SK-N-SH treated with all-trans-retinoic acid at 6 μM for 48 hours (cell line): ENCODE data around the gene IFNK.

Source experiments
- ATAC-seq: fragments of 200-7000 bp; cut with Tn5 transposase; 3 replicates; pipeline ENCODE4 v1.9.1; 2020; ENCODE audit warnings: mild to moderate bottlenecking, moderate library complexity
- ARNTL ChIP-seq: fragments of 450-650 bp; formaldehyde crosslinking; IDR thresholded peaks from 2 replicates; pipeline ENCODE4 v1.5.0; 2020; ENCODE audit warnings: low read depth, mild to moderate bottlenecking, moderate library complexity, borderline replicate concordance
- BACH2 ChIP-seq: fragments of 250-450 bp; sonication (Bioruptor Pico); IDR thresholded peaks from 2 replicates; pipeline ENCODE4 v1.9.0; 2021; ENCODE audit warnings: mild to moderate bottlenecking, borderline replicate concordance
- CSDC2 ChIP-seq: fragments of 250-450 bp; sonication (Bioruptor Pico); IDR thresholded peaks from 2 replicates; pipeline ENCODE4 v1.5.0; 2020; ENCODE audit warnings: mild to moderate bottlenecking, moderate library complexity
- ESRRG ChIP-seq: fragments of 250-450 bp; sonication (Bioruptor Pico); IDR thresholded peaks from 2 replicates; pipeline ENCODE4 v1.6.1; 2021; ENCODE audit warnings: mild to moderate bottlenecking
- GLIS3 ChIP-seq: fragments of 250-450 bp; sonication (Bioruptor Pico); IDR thresholded peaks from 2 replicates; pipeline ENCODE4 v1.5.0; 2020; ENCODE audit warnings: mild to moderate bottlenecking, moderate library complexity
- ISL1 ChIP-seq: fragments of 250-450 bp; sonication (Bioruptor Pico); IDR thresholded peaks from 2 replicates; pipeline ENCODE4 v2.1.2; 2022; ENCODE audit warnings: mild to moderate bottlenecking, moderate library complexity
- OSR1 ChIP-seq: fragments of 250-450 bp; sonication (Bioruptor Pico); IDR thresholded peaks from 2 replicates; pipeline ENCODE4 v1.8.0; 2022; ENCODE audit warnings: moderate library complexity, mild to moderate bottlenecking, inconsistent platforms
- PPARA ChIP-seq: fragments of 250-450 bp; sonication (Bioruptor Pico); IDR thresholded peaks from 2 replicates; pipeline ENCODE4 v1.5.0; 2020; ENCODE audit warnings: mild to moderate bottlenecking, borderline replicate concordance
- RARB ChIP-seq: fragments of 250-450 bp; sonication (Bioruptor Pico); IDR thresholded peaks from 2 replicates; pipeline ENCODE4 v1.8.0; 2021; ENCODE audit warnings: mild to moderate bottlenecking, moderate library complexity
- SNAI2 ChIP-seq: fragments of 250-450 bp; sonication (Bioruptor Pico); IDR thresholded peaks from 2 replicates; pipeline ENCODE4 v1.5.0; 2020; ENCODE audit warnings: mild to moderate bottlenecking, moderate library complexity
- TCF4 ChIP-seq: fragments of 250-450 bp; sonication (Bioruptor Pico); IDR thresholded peaks from 2 replicates; pipeline ENCODE4 v1.8.0; 2021; ENCODE audit warnings: mild to moderate bottlenecking, moderate library complexity, borderline replicate concordance
- TOX ChIP-seq: fragments of 250-450 bp; sonication (Bioruptor Pico); IDR thresholded peaks from 2 replicates; pipeline ENCODE4 v1.8.0; 2021; ENCODE audit warnings: mild to moderate bottlenecking, moderate library complexity, borderline replicate concordance
- ZC3H10 ChIP-seq: fragments of 250-450 bp; sonication (Bioruptor Pico); IDR thresholded peaks from 2 replicates; pipeline ENCODE4 v1.5.1; 2021; ENCODE audit warnings: mild to moderate bottlenecking, moderate library complexity
- ZFP3 ChIP-seq: fragments of 250-450 bp; sonication (Bioruptor Pico); IDR thresholded peaks from 2 replicates; pipeline ENCODE4 v1.5.0; 2020; ENCODE audit warnings: mild to moderate bottlenecking, moderate library complexity
- ZFP30 ChIP-seq: fragments of 450-650 bp; formaldehyde crosslinking; IDR thresholded peaks from 2 replicates; pipeline ENCODE4 v1.5.0; 2022; ENCODE audit warnings: mild to moderate bottlenecking, moderate library complexity
- ZNF565 ChIP-seq: fragments of 450-650 bp; formaldehyde crosslinking; conservative IDR thresholded peaks from 2 replicates; pipeline ENCODE4 v1.5.0; 2020; ENCODE audit warnings: low read depth, mild to moderate bottlenecking, moderate library complexity
- ZNF70 ChIP-seq: fragments of 450-650 bp; formaldehyde crosslinking; IDR thresholded peaks from 2 replicates; pipeline ENCODE4 v1.5.0; 2020; ENCODE audit warnings: mild to moderate bottlenecking, moderate library complexity
- ZNF8 ChIP-seq: fragments of 450-650 bp; formaldehyde crosslinking; IDR thresholded peaks from 2 replicates; pipeline ENCODE4 v1.5.0; 2020; ENCODE audit warnings: mild to moderate bottlenecking, moderate library complexity
- TF ChIP-seq, protein P1 (sequence below): fragments of 250-450 bp; sonication (Bioruptor Pico); IDR thresholded peaks from 2 replicates; pipeline ENCODE4 v1.5.1; 2020; ENCODE audit warnings: low read depth, mild to moderate bottlenecking, moderate library complexity
- TF ChIP-seq, protein P2 (sequence below): fragments of 250-450 bp; sonication (Bioruptor Pico); IDR thresholded peaks from 2 replicates; pipeline ENCODE4 v1.8.0; 2021; ENCODE audit warnings: low read depth, mild to moderate bottlenecking, moderate library complexity, borderline replicate concordance
- TF ChIP-seq, protein P3 (sequence below): fragments of 250-450 bp; sonication (Bioruptor Pico); IDR thresholded peaks from 2 replicates; pipeline ENCODE4 v1.5.1; 2021; ENCODE audit warnings: mild to moderate bottlenecking, moderate library complexity
- TF ChIP-seq, protein P4 (sequence below): fragments of 250-450 bp; sonication (Bioruptor Pico); IDR thresholded peaks from 2 replicates; pipeline ENCODE4 v1.8.0; 2020; ENCODE audit warnings: mild to moderate bottlenecking, moderate library complexity, borderline replicate concordance

IFNK gene

DNA sequence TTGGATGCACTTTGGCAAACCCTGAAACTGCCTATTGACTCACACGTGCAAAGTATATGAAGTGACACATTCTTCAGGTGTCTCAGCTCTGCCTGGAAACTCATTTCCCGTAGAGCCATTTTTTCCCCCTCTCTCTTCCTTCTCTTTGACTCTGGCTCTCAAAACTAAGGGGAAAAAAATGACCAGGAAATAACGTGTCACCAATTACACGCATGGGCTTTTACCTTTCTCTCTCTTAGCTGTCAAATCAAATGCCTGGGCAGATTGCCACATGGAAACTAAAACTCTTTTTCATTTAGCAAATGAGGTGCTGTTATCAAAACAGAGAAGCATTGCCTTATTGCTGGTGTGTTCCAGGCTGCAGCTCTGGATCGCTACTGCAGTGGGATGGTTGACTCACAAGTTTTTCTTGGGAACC lies 18.3 kb upstream of the IFNK start:
- TF ChIP-seq, protein P1, sequence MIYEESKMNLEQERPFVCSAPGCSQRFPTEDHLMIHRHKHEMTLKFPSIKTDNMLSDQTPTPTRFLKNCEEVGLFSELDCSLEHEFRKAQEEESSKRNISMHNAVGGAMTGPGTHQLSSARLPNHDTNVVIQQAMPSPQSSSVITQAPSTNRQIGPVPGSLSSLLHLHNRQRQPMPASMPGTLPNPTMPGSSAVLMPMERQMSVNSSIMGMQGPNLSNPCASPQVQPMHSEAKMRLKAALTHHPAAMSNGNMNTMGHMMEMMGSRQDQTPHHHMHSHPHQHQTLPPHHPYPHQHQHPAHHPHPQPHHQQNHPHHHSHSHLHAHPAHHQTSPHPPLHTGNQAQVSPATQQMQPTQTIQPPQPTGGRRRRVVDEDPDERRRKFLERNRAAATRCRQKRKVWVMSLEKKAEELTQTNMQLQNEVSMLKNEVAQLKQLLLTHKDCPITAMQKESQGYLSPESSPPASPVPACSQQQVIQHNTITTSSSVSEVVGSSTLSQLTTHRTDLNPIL (CRISPR knock-in tag): no peak
- no peak for TF ChIP-seq OSR1 (CRISPR knock-in tag)
- TF ChIP-seq ISL1: no peak
- ATAC-seq: peak; percentile 41; the same call in 2 of the 3 replicates

DNA sequence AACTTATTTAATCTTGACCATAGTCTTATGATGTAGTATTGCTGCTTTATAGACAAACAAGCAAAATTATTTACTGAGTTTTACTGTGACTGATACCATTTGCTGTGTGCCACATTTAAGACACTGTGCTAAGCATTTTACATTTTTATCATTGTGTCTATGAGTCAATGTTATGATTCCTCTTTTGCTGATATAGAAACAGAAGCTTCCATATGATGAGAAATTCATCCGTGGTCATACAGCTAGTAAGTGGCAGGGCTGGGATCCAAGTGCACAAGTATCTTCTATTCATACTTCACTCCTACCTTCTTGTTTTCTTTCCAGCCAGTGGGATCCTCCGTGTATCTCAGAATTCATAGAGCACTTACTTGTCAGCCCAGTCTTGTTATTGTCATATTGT lies 17.1 kb upstream of the IFNK start:
- TF ChIP-seq BACH2 (CRISPR knock-in tag) (no peak), ARNTL (CRISPR knock-in tag) (no peak), ZNF8 (no peak), OSR1 (CRISPR knock-in tag) (no peak), ZC3H10 (CRISPR knock-in tag) (no peak), ESRRG (CRISPR knock-in tag) (no peak), ZFP3 (CRISPR knock-in tag) (no peak), PPARA (CRISPR knock-in tag) (no peak), ISL1 (no peak), ZFP30 (CRISPR knock-in tag) (no peak), ZNF70 (CRISPR knock-in tag) (no peak), TOX (CRISPR knock-in tag) (no peak), RARB (CRISPR knock-in tag) (no peak), TCF4 (CRISPR knock-in tag) (no peak), GLIS3 (CRISPR knock-in tag) (no peak)
- TF ChIP-seq, protein P2, sequence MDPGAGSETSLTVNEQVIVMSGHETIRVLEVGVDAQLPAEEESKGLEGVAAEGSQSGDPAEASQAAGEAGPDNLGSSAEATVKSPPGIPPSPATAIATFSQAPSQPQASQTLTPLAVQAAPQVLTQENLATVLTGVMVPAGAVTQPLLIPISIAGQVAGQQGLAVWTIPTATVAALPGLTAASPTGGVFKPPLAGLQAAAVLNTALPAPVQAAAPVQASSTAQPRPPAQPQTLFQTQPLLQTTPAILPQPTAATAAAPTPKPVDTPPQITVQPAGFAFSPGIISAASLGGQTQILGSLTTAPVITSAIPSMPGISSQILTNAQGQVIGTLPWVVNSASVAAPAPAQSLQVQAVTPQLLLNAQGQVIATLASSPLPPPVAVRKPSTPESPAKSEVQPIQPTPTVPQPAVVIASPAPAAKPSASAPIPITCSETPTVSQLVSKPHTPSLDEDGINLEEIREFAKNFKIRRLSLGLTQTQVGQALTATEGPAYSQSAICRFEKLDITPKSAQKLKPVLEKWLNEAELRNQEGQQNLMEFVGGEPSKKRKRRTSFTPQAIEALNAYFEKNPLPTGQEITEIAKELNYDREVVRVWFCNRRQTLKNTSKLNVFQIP (CRISPR knock-in tag): no peak
- TF ChIP-seq, protein P1 (CRISPR knock-in tag): no peak
- ATAC-seq: no peak

DNA sequence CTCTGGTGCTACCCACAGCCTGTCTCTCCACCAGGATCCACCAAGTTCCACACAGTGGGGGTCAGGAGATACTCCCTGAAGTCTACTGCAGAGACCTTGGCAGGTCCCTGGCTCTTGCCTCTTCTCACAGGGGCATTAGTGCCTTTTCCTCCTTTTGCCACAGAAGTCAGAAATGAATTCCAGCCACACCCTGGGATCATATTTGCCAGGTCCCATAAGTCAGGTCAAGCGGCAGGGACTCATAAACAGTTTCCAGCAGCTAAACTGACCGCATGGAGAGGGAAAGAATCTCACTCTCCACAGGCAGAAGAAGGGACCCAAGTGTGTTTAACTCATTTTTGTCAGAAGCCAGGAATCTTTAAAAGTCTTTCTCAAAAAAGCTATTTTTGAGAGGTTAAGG lies 13.3 kb upstream of the IFNK start:
- ATAC-seq: no peak

DNA sequence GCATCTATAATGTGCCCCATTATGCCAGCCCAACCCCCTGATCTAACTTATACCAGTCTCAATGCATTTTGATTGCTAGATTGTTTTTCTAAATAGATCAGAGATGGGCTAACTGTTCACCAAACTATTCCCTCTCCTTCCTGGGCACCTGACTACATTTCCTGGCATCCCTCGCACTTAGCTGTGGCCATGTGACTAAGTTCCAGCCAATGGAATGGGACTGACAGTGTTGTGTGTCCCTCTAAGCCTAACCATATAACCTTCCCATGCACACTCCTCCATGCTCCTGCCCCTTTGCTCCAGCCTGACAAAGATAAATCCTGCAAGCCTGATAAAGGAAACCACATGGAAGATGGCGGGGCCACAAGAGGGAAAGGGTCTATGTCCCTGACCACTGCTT lies 12.3 kb upstream of the IFNK start:
- TF ChIP-seq CSDC2 (CRISPR knock-in tag) (no peak), ARNTL (CRISPR knock-in tag) (no peak), ZFP30 (CRISPR knock-in tag) (no peak), ZNF8 (no peak), PPARA (CRISPR knock-in tag) (no peak), TOX (CRISPR knock-in tag) (no peak), ZNF70 (CRISPR knock-in tag) (no peak), SNAI2 (CRISPR knock-in tag) (no peak), ISL1 (no peak), ZNF565 (CRISPR knock-in tag) (no peak), TCF4 (CRISPR knock-in tag) (no peak), ZC3H10 (CRISPR knock-in tag) (no peak), OSR1 (CRISPR knock-in tag) (no peak), ZFP3 (CRISPR knock-in tag) (no peak)
- TF ChIP-seq, protein P3, sequence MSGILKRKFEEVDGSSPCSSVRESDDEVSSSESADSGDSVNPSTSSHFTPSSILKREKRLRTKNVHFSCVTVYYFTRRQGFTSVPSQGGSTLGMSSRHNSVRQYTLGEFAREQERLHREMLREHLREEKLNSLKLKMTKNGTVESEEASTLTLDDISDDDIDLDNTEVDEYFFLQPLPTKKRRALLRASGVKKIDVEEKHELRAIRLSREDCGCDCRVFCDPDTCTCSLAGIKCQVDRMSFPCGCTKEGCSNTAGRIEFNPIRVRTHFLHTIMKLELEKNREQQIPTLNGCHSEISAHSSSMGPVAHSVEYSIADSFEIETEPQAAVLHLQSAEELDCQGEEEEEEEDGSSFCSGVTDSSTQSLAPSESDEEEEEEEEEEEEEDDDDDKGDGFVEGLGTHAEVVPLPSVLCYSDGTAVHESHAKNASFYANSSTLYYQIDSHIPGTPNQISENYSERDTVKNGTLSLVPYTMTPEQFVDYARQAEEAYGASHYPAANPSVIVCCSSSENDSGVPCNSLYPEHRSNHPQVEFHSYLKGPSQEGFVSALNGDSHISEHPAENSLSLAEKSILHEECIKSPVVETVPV (CRISPR knock-in tag): no peak
- TF ChIP-seq, protein P4, sequence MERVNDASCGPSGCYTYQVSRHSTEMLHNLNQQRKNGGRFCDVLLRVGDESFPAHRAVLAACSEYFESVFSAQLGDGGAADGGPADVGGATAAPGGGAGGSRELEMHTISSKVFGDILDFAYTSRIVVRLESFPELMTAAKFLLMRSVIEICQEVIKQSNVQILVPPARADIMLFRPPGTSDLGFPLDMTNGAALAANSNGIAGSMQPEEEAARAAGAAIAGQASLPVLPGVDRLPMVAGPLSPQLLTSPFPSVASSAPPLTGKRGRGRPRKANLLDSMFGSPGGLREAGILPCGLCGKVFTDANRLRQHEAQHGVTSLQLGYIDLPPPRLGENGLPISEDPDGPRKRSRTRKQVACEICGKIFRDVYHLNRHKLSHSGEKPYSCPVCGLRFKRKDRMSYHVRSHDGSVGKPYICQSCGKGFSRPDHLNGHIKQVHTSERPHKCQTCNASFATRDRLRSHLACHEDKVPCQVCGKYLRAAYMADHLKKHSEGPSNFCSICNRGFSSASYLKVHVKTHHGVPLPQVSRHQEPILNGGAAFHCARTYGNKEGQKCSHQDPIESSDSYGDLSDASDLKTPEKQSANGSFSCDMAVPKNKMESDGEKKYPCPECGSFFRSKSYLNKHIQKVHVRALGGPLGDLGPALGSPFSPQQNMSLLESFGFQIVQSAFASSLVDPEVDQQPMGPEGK (CRISPR knock-in tag): no peak
- TF ChIP-seq, protein P1 (CRISPR knock-in tag): no peak
- ATAC-seq: no peak

More for the DNA sequence above, 13.3 kb upstream of the IFNK start:
- TF ChIP-seq TCF4 (CRISPR knock-in tag): no peak
- TF ChIP-seq, protein P3 (CRISPR knock-in tag): no peak
- TF ChIP-seq, all 23 proteins: peak for 0
